GM19043 (cell line): Measurements from ENCODE around the gene PLIN4.
"Not testable (repeated sequence)": the region's sequence is repeated elsewhere in the genome, so short reads cannot be mapped to it uniquely, and the experiment has no call there.

ENCODE experiments used
- ATAC-seq: cut with Tn5 transposase; IDR thresholded peaks from one replicate; pipeline ENCODE4 v1.9.1; 2021; ENCODE audit warnings: low read depth; ENCODE audit not compliant: unreplicated experiment

The PLIN4 gene

DNA sequence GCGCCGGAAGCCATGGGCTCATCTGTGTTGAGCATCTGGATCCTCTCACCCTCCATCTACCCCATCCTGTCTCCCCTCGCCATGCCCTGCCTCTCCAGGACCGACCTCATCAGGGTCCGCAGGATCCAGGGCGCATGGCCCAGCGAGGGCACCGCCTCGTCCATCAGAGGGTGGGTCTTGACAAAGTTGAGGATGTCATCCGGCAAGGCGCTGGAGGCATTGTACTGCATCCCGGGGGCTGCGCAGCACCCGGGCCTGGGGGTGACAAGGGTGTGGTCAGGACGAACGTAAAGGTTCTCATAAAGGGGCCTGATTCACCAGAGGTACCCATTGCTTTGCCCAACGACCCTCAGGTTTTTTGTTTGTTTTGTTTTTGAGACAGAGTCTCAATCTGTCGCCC is 31.7 kb upstream of the PLIN4 start:
- no peak for ATAC-seq

DNA sequence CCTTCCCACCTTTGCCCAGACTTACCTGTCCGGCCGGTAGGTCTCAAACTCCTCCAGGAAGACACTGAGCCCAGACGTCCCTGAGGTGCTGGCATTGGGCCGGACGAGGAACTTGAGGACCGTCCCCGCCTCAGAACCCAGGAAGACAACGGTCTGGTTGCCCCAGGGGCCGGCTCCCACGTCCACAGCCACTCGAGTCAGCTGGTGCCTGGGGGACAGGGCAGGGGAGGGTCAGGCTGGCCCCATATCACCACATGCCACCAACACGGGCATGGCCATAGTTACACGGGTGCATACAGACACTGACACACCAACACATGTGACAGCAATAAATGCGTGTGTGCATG is 29.9 kb upstream of the PLIN4 start:
- no peak for ATAC-seq

DNA sequence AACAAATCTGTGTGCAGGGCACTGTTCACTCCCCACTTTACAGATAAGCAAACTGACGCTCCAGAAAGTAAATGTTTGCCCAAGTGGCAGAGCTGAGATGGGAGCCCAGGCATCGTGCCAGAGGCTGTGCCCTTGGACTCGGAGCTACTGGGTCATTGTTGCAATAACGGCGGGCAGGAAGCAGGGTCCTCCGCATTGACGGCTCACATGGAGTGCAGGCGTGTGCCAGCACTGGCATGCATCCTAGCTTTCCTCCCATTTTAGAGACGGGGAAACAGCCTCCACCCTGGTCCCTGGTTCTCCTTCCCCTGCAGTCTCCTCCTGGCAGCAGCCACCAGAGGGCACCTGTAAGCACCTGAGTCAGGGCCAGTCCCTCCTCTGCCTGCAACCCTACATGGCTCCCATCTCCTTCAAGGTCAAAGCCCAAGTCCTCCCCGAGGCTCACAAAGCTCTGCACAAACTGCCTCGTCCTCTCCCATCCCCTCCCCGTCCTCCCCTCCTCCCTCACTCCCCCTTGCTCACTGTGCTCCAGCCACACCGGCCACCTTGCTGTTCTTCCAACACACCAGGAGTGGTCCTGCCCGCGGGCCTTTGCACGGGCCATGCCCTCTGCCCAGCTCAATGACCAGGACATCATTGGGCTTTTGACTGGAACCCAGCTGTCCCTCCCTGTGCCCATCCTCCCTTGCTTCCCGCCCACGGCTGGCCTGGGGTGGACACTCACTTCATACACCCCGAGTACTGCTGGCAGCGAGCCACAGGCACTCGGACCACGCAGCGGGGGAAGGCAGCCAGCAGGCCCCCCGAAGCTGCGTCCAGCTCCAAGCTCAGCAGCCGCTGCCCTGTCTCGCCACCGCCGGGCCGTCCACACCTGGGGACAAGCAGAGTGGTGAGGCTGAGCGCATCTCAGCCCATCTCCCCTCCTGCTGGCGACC is 29.3 kb upstream of the PLIN4 start:
- no peak for ATAC-seq

DNA sequence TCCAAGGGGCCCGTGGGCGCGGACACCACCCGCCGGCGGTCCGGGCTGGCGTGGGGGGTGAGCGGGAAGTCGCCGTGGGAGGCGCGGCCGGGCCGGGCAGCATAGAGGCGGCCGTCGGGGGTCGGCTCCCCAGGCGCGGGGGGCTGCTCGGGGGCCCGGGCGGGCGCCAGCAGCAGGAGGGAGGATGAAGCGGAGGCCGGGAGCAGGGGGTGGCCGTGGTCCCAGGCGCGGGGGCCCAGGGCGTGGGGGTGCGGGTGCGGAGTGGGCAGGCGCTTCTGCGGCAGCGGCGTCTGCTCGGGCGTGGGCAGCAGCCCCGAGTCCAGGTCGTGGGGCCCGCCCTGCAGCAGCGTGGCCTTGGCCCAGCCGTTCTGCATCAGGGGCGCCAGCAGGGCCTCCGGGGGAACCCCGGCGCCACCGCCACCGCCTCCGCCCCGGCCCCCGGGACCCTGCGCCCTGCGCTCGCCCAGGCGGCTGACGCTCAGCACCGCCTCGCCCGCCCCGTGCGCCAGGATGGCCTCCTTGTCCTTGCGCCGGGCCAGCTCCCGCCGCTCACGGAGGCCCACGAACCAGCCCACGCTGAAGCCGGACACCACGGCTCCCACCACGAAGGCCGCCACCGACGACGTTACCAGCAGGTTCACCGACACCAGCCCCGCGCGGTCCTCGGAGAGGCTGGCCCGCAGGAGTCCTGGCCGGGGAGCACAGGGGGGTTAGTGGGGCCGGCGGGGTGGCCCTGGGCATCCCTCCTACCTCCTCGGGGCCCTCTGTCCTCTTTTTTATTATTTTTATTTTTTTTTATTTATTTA is 25.8 kb upstream of the PLIN4 start:
- no peak for ATAC-seq

DNA sequence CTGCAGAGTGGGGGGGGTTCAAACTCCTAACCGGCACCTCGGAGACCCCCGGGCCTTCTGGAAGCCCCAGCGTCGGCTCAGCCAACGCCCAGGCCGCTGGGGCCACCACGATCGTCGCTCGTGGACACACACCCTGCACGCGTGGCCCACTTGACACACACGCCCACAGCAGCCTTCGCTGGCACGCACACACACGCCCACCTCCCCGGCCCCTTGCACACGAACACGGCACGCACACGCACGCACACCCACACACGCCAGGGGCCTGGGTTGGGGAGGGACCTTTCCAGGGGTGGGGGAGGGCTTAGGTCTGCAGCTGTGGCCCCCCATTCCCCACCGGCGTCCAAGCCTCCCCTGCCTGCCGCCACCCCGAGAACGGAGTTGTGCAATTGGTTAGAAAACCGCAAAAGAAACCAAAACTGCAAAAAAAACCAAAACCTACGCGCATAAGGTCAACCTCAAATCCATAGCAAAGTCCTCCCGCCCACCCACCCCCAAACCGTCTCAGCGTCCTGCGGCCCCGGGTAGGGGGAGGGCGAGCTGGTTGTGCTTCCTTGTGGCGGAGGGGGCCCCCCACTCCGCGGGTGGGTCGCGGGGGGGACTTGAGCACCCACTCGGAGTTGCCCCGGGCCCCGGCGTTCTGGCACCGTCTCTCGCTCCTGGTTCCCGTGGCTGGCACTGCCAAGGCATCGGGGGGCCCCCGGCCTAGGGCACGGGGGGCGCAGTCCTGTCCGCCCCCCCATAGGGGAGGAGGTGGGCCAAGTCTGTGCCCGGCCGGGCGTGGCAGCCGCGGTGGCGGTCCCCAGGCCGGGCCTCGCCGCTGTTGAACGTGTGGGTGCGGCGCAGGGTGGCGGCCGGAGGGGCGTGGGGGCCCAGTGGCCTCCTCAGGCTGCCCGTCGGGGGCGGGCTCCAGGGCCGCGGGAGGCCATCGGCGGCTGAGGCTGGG is 24.9 kb upstream of the PLIN4 start:
- no peak for ATAC-seq

DNA sequence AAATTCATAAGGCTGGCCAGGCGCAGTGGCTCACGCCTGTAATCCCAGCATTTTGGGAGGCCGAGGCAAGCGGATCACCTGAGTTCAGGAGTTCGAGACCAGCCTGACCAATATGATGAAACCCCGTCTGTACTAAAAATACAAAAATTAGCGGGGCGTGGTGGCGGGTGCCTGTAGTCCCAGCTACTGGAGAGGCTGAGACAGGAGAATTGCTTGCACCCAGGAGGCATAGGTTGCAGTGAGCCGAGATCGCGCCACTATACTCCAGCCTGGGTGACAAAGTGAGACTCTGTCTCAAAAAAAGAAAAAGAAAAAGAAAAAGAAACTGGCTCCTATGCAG is 23.5 kb upstream of the PLIN4 start:
- not testable (repeated sequence) for ATAC-seq

DNA sequence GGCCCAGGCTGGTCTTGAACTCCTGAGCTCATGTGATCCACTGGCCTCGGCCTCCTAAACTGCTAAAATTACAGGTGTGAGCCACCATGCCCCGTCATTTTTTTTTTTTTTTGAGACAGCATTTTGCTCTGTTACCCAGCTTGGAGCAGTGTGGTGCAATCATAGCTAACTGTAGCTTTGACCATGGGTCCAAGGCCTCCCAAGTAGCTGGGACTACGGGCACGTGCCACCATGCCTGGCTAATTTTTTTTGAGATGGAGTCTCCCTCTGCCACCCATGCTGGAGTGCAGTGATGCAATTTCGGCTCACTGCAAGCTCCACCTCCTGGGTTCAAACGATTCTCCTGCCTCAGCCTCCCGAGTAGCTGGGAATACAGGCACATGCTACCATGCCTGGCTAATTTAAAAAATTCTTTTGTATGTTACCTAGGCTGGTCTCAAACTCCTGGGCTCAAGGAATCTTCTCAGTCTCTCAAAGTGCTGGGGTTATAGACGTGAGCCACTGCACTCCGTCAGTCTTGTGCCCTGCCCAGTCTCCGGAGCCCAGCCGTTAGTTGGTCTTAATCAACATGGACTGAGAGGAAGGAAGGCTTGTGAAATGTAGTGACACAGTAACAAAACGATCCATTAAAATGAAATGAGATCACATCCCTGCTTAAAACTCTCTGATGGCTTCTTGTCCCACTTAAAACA is 23.0 kb upstream of the PLIN4 start:
- no peak for ATAC-seq

DNA sequence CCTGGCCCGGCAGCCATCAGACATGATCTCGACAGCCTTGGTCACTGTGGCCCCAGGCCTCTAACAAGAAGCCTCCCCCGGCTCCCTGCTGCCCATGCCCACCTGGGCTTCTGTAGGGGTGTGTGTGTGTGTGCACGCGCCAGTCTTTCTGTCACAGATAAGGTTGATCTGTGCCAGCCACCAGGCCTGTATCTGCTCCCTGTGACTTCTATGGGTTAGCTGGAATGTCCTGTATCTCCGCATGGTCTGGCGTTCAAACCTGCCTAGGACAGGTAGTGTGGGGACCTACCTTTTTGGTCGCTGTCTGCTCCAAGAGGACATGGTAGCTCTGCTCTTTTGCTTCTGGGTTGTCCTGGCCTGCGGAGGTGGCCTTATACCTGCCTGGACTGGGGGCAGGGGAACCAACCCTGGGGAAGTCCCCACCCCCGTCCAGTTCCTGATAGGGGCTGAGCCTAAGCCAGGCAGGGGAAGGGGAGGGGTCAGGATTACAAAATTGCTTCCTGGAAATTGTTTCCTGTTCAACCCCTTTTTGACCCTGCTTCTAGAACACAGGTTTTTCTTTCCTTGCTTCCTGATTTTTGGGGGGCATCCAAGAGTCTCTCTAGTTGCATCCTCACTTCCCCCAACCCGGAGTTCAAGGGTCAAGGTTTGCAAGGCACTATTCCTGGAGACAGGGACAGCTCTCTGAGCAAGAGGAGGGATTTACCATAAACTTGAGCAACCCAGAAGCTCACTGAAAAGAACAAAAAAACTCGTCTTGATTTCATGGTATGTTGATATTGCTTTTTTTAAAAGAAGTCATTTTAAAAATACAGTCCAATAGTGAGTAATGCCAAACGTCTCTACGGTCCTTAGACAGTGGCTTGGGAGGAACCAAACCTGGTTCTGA is 21.7 kb upstream of the PLIN4 start, which contains the start of gene LRG1:
LRG1 (minus strand) TSS at position 344 of the 889 bp plus-strand sequence; CDS start at position 321, 23 bp downstream.
- no peak for ATAC-seq

DNA sequence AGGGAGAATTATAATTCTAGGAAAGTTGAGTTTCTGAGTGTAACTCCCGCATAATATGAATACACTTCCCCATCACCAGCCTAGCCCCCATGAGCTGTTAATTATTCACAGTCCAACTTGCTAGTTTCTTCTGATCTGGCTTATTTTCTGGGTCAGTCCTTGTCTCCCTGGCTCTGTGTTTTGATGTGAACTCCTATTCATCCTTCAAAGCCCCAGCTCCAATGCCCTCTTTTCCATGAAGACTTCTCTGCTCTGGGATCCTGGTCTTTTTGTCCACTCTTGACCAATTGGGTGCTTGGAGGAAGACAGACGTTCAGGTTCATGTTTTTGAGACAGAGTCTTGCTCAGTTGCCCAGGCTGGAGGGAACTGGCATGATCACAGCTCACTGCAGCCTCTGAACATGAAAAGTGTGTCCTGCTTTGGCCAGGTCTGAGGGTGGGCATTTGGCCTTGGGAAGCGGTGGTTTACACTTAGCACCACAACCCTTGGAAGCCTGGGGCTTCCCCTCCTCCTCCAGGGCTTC is 20.9 kb upstream of the PLIN4 start:
- ATAC-seq: no peak

DNA sequence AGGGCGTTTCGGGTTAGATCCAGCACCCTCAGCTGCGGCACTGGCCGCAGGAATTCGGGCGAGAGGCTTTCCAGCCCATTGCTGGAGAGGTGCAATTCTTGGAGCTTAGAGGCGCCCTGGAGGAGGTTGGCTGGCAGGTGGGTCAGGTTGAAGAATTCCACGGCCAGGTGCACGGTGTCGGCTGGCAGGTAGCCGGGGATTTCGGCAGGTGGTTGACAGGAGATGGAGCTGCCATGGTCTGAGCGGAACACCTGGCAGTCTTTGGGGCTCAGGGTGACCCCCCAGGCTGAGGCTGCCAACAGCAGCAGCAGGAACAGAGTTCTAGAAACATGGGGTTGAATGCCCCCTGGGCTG is 20.3 kb upstream of the PLIN4 start:
- ATAC-seq: no peak

DNA sequence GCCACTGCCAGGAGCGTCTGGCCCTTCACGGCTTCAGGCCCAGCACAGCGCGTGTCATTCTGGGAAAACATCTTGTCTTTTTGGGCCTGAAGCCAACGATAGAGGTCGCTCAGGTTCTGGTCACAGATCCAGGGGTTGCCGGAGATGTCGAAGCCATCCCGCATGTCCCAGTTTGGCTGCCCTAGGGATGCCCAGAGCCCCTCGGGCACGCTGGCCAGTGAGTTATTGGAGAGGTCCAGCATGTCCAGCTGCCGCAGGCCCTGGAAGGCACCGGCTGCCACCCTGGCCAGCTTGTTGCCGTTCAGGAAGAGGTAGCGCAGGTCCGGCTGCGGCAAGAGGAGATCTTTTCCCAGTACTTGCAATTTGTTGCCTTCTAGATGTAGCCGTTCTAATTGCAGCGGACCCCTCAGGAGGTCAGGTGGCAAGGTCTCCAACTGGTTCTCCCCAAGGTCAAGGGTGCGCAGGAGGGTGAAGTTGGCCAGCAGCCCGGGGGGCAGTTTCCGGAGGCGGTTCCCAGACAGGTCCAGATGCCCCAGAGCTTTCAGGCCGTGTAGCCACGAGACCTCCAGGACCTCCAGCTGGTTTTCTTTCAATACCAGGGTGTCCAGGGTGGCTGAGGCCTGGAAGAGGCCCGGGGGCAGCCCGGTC is 19.8 kb upstream of the PLIN4 start:
- ATAC-seq: no peak

DNA sequence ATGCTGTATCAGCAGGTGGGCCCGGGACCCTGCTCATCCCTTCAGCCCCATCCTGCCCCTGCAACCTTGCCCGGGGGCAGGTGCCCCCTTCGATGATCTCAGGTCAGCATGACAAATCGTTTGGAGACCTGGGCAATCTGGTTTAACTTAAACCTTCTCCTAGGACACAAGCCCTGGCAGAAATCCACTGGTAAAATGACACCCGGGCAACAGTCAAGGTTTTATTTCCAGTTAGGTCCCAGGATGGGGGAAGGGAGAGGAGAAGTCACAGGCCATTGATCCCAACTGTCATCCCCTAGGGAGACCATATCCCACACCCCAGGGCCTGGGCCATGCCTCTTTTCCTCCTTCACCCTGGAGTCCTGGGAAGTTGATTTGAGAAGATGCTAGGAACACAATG is 18.5 kb upstream of the PLIN4 start:
- no peak for ATAC-seq

DNA sequence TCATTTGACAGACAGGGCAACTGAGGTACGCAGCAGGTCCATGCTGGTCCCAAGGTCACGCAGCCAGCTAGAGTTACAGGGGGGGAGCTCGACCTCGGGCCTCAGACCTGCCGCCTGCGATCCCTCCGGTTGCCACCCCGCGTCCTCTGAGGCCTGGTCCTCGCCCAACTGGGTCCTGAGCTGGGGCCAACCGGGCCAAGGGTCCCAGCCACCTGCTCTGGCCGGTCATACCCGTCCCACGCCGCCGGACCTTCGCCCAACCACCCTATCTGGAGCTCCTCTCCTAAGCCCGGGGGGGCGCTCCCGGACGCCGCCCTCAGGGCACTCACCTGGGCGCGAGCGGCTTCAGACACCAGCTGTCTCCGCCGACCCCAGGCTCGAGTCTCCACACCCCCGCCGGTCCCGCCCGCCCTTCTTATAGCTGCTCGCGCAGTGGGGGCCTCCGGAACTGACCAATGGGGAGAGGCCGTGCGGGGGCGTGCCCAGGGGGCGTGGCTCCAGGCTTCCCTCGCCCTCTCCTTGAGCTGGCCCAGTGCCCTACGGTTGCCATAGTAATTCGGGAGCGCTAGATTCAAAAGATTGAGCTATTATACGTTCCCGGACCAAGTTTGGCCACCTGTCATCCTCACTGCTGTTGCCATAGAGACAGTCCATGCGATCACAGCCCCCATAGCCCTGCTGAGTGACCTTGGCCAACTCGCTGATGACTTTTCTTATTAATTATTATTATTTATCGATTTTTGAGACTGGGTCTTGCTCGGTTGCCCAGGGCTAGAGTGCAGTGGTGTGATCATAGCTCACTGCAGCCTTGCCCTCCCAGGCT is 16.8 kb upstream of the PLIN4 start, which contains the start of gene PLIN5:
PLIN5 (minus strand) TSS at position 389 of the 823 bp plus-strand sequence. CDS start 1,150 bp downstream, outside the sequence.
- ATAC-seq: no peak

DNA sequence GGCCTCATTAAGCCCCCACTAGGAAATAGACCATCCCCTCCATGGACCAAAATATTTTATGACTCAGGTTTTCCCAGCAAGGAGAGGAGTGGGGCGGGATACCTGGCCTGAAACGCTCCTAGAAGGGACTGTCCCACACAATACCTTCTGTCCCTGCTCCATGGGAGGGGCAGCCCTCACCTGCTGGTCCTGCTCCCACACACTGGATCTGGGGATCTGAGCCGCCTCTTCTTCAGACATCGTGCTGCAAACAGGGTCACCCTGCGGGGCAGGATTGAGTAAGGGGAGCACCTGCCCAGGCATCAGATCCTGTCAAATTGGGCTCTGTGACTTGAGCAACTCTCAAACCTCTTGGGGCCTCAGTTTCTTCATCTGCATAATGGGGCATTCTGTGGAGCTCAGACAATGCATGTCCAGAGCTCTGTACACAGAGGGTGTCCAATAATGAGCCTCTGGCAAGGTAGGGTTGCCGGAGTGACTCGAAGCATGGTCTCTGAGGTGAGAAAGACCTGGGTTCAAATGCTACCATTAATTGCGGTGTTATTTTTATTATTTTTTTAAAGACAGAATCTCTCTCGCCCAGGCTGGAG is 15.6 kb upstream of the PLIN4 start:
- no peak for ATAC-seq

DNA sequence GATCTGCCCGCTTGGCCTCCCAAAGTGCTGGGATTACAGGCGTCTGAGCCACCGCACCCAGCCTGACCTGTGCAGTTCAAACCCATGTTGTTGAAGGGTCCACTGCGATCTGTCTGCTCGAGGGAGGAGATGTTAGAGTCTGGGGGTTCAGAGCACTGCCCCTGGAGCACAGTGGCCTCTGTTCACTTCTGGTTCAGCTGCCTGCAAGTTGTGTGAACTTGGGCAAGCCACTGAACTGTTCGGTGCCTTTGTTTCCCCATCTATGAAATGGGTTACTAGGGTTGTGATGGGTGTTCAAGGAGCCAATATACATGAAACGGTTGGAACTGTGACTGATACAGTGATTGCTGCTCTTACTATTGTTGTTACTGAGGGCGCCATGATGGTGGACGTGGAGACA is 15.0 kb upstream of the PLIN4 start:
- ATAC-seq: no peak

DNA sequence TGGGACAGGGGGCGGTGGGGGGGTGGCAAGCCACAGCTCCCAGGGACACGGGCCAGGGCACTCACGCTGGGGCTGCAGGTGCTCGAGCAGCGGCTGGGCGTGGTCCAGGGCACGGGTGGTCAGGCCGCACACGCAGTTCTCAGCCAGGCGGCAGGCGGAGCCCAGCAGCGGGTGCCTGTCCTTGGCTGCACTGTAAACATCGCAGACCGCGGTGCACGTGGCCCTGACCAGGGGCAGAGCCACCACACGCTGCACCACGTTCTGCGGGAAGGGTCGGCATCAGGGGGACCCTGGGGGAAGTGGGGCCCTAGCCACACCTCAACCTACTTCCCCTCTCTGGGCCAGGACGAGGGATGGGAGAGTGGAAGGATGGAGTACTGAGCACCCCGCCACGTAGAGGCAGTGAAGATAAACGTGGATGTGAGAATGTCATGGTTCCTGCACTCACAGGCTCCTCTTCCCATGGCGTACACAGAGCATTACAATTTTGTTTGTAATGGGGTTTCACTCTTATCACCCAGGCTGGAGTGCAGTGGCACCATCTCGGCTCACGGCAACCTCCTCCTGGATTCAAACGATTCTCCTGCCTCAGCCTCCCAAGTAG is 13.4 kb upstream of the PLIN4 start:
- no peak for ATAC-seq
